B cell (primary cell): ENCODE data around the gene TVP23C. TPM values are rescaled to one million over a fixed set of nuclear protein-coding genes. Genes with fewer than 3 reads are reported as not detected.

ENCODE experiments used
- ATAC-seq: fragments of 200-7000 bp; cut with Tn5 transposase; one replicate; pipeline ENCODE4 v1.10.0; 2021; ENCODE audit warnings: low read depth, mild to moderate bottlenecking, moderate number of reproducible peaks, moderate library complexity
- CTCF ChIA-PET: fragments of 350-600 bp; sonication (Branson Sonifier 250); formaldehyde crosslinking; loops from one replicate; lab custom pipeline; 2021; ENCODE audit warnings: antibody characterized with exemption, inconsistent platforms; lab: Charles Lee
- POLR2A ChIA-PET: fragments of 350-600 bp; sonication (Branson Sonifier 250); formaldehyde crosslinking; loops from one replicate; lab custom pipeline; 2021; ENCODE audit warnings: antibody characterized with exemption; lab: Charles Lee
- DNase-seq: peaks from one replicate; pipeline ENCODE4 v3.0.0; 2013
- H2AFZ ChIP-seq: 2 replicates; pipeline ENCODE4 v1.6.1; 2012; ENCODE audit warnings: mild to moderate bottlenecking, low read depth, low read length; ENCODE audit not compliant: insufficient read depth, poor library complexity, severe bottlenecking
- H3K27ac ChIP-seq, 2 donors: 1 replicate in 1 of 2; 2 replicates in 1 of 2; pipeline ENCODE4 v1.5.1; 2012 to 2013; ENCODE audit warnings: low read length in 2 of 2, mild to moderate bottlenecking in 2 of 2, moderate library complexity in 1 of 2
- H3K27me3 ChIP-seq, 4 experiments: fragments of 200-600 bp in 1 of 4; sonication (generic) in 1 of 4; replicated peaks in 1 of 4; 1 replicate in 2 of 4; 2 replicates in 2 of 4; pipeline versions ENCODE4 v1.6.1 to v1.7.0; 2013 to 2016; ENCODE audit warnings: low read length in 3 of 4, mild to moderate bottlenecking in 2 of 4, mixed read lengths in 1 of 4, moderate library complexity in 1 of 4; ENCODE audit not compliant: insufficient read depth in 4 of 4, control insufficient read depth in 3 of 4; ENCODE audit errors: control extremely low read depth in 1 of 4
- H3K36me3 ChIP-seq, 2 experiments: replicated peaks in 1 of 2; 1 replicate in 1 of 2; 2 replicates in 1 of 2; pipeline versions ENCODE4 v1.6.1 to v1.7.1; 2013; ENCODE audit warnings: low read length in 1 of 2; ENCODE audit not compliant: insufficient read depth in 2 of 2, control insufficient read depth in 1 of 2; ENCODE audit errors: control extremely low read depth in 1 of 2, extremely low read depth in 1 of 2
- H3K4me1 ChIP-seq, 2 donors: fragments of 200-600 bp in 1 of 2; sonication (generic) in 1 of 2; 1 replicate in 1 of 2; 2 replicates in 1 of 2; pipeline versions ENCODE4 v1.5.1 to v1.6.1; 2013 to 2017; ENCODE audit warnings: low read length in 2 of 2; ENCODE audit not compliant: control insufficient read depth in 2 of 2, insufficient read depth in 2 of 2
- H3K4me2 ChIP-seq: replicated peaks from 2 replicates; pipeline ENCODE3; 2012; ENCODE audit warnings: mild to moderate bottlenecking, low read depth, low read length; ENCODE audit not compliant: poor library complexity, severe bottlenecking
- H3K4me3 ChIP-seq, 5 experiments: fragments of 200-600 bp in 1 of 5; sonication (generic) in 1 of 5; 1 replicate in 3 of 5; 2 replicates in 2 of 5; pipeline versions ENCODE4 v1.5.1 to v1.7.0; 2011 to 2016; ENCODE audit warnings: low read length in 4 of 5, mild to moderate bottlenecking in 4 of 5, low read depth in 2 of 5, control low read depth in 1 of 5, moderate library complexity in 1 of 5; ENCODE audit not compliant: insufficient read depth in 1 of 5; ENCODE audit errors: control extremely low read depth in 1 of 5, extremely low read depth in 1 of 5
- H3K79me2 ChIP-seq: fragments of 200-600 bp; sonication (generic); one replicate; pipeline ENCODE4 v1.6.0; 2016; ENCODE audit warnings: low read length; ENCODE audit not compliant: control insufficient read depth, insufficient read depth
- H3K9ac ChIP-seq: fragments of 200-600 bp; sonication (generic); 2 replicates; pipeline ENCODE4 v1.6.1; 2017; ENCODE audit warnings: mild to moderate bottlenecking, low read length, moderate library complexity
- H3K9me3 ChIP-seq, 3 donors: one replicate each; pipeline versions ENCODE4 v1.6.1 to v1.7.1; 2013; ENCODE audit warnings: low read length in 2 of 3; ENCODE audit not compliant: control insufficient read depth in 2 of 3, insufficient read depth in 1 of 3; ENCODE audit errors: control extremely low read depth in 1 of 3
- H4K20me1 ChIP-seq: 2 replicates; pipeline ENCODE4 v1.6.0; 2012; ENCODE audit warnings: mild to moderate bottlenecking, low read length; ENCODE audit not compliant: insufficient read depth, control insufficient read depth, poor library complexity, severe bottlenecking
- H3K27ac Mint-ChIP-seq: one replicate; pipeline ENCODE4 v1.8.0; 2021; ENCODE audit warnings: mixed read lengths
- H3K27me3 Mint-ChIP-seq: one replicate; pipeline ENCODE4 v1.8.0; 2021; ENCODE audit warnings: mixed read lengths
- H3K4me1 Mint-ChIP-seq: one replicate; pipeline ENCODE4 v1.8.0; 2021; ENCODE audit warnings: mixed read lengths
- H3K4me3 Mint-ChIP-seq: one replicate; pipeline ENCODE4 v1.8.0; 2021; ENCODE audit warnings: mixed read lengths
- H3K9me3 Mint-ChIP-seq: one replicate; pipeline ENCODE4 v1.8.0; 2022; ENCODE audit warnings: mixed read lengths; ENCODE audit not compliant: insufficient read depth
- EZH2 ChIP-seq: IDR thresholded peaks from 2 replicates; pipeline ENCODE4 v1.6.1; 2012; ENCODE audit warnings: borderline replicate concordance, low read depth, mild to moderate bottlenecking, moderate library complexity, low read length; ENCODE audit not compliant: insufficient read depth, poor library complexity, severe bottlenecking
- WGBS: methylation state at CpG from one replicate; pipeline ENCODE4 v1.1.5; 2013; ENCODE audit warnings: missing lambda C conversion rate; ENCODE audit not compliant: insufficient coverage; 5-methylcytosine and 5-hydroxymethylcytosine counted together
- intact Hi-C: fragments of 100-400 bp; cut with micrococcal nuclease; formaldehyde crosslinking; loops from one replicate; pipeline ENCODE4 v1.10.0; 2022
- polyA plus RNA-seq: library from polyadenylated mRNA; depleted of rRNA; stranded (reverse); fragments of >200 nt; gene quantifications from 2 replicates; pipeline ENCODE4 v1.2.3, GENCODE V29; 2012
- total RNA-seq, 2 donors: library from RNA; stranded (reverse); fragments of 120-200 nt in 1 of 2; gene quantifications; 1 replicate in 1 of 2; 2 replicates in 1 of 2; pipeline versions ENCODE4 v1.2.3 to v1.2.4, GENCODE V29; 2013 to 2022
- TF ChIP-seq, protein P1 (sequence below): fragments of 200-600 bp; IDR thresholded peaks from one replicate; pipeline ENCODE4 v1.8.0; 2022; ENCODE audit warnings: antibody characterized with exemption, mild to moderate bottlenecking

TVP23C gene
- total and polyA plus RNA-seq, 2 donors (not counting 1 experiment from before 2014, with no cell fraction given): 8.6 to 30.9 TPM

GRCh38 chr17:15465045-15465701, 98.1 kb downstream of the TVP23C start:
- H3K27ac Mint-ChIP-seq: no peak overlapping the region
- no peak for DNase-seq
- Histone ChIP-seq H3K27ac (no peak overlapping the region), H4K20me1 (no peaks in the 10 kb centered on the region), H3K79me2 (no peaks in the 10 kb centered on the region), H3K4me1 (no peaks in the 10 kb centered on the region), H2AFZ (no peak overlapping the region), H3K9me3 (peaks cover 0 to 9% (median 0%) of the 10 kb centered on the region in 3 donors), H3K36me3 (no peaks in the 10 kb centered on the region), H3K4me2 (no peak overlapping the region), H3K4me3 (no peak overlapping the region), H3K9ac (no peak overlapping the region), H3K27me3 (no peaks in the 10 kb centered on the region)
- H3K4me1 Mint-ChIP-seq: no peaks in the 10 kb centered on the region
- intact Hi-C loops: no loop called here
- CTCF ChIA-PET: no interaction called here
- H3K27me3 Mint-ChIP-seq: no peaks in the 10 kb centered on the region
- no peak overlapping the region for H3K4me3 Mint-ChIP-seq
- TF ChIP-seq, protein P1, sequence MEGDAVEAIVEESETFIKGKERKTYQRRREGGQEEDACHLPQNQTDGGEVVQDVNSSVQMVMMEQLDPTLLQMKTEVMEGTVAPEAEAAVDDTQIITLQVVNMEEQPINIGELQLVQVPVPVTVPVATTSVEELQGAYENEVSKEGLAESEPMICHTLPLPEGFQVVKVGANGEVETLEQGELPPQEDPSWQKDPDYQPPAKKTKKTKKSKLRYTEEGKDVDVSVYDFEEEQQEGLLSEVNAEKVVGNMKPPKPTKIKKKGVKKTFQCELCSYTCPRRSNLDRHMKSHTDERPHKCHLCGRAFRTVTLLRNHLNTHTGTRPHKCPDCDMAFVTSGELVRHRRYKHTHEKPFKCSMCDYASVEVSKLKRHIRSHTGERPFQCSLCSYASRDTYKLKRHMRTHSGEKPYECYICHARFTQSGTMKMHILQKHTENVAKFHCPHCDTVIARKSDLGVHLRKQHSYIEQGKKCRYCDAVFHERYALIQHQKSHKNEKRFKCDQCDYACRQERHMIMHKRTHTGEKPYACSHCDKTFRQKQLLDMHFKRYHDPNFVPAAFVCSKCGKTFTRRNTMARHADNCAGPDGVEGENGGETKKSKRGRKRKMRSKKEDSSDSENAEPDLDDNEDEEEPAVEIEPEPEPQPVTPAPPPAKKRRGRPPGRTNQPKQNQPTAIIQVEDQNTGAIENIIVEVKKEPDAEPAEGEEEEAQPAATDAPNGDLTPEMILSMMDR: no peak
- TF ChIP-seq EZH2: no peak
- WGBS: 100% methylated on average over 1 of the region's 2 CpGs
- H3K9me3 Mint-ChIP-seq: no peaks in the 10 kb centered on the region
- POLR2A ChIA-PET: no interaction called here
- no peak for ATAC-seq

- H3K4me1 Mint-ChIP-seq: no peaks in the 10 kb centered on the region
- no peak for TF ChIP-seq EZH2
- TF ChIP-seq, protein P1: no peak
- no peak for ATAC-seq
- Histone ChIP-seq H3K27ac (no peak overlapping the region), H3K9me3 (peaks cover 0 to 9% (median 0%) of the 10 kb centered on the region in 3 donors), H3K4me2 (no peak overlapping the region), H3K4me1 (no peaks in the 10 kb centered on the region), H3K27me3 (no peaks in the 10 kb centered on the region), H2AFZ (no peak overlapping the region), H3K4me3 (no peak overlapping the region), H3K79me2 (no peaks in the 10 kb centered on the region), H3K9ac (no peak overlapping the region), H3K36me3 (no peaks in the 10 kb centered on the region), H4K20me1 (no peaks in the 10 kb centered on the region)
- intact Hi-C loops: no loop called here
- H3K27me3 Mint-ChIP-seq: no peaks in the 10 kb centered on the region
- H3K9me3 Mint-ChIP-seq: no peaks in the 10 kb centered on the region
- ChIA-PET POLR2A (no interaction called here), CTCF (no interaction called here)
- H3K4me3 Mint-ChIP-seq: no peak overlapping the region
- no peak overlapping the region for H3K27ac Mint-ChIP-seq
- DNase-seq: no peak
- 88% methylated on average over 7 of the region's 11 CpGs for WGBS
These were observed 98.9 kb downstream of the TVP23C start for GRCh38 chr17:15464231-15464985.
